ENCODE data around the gene SYMPK.

DNA sequence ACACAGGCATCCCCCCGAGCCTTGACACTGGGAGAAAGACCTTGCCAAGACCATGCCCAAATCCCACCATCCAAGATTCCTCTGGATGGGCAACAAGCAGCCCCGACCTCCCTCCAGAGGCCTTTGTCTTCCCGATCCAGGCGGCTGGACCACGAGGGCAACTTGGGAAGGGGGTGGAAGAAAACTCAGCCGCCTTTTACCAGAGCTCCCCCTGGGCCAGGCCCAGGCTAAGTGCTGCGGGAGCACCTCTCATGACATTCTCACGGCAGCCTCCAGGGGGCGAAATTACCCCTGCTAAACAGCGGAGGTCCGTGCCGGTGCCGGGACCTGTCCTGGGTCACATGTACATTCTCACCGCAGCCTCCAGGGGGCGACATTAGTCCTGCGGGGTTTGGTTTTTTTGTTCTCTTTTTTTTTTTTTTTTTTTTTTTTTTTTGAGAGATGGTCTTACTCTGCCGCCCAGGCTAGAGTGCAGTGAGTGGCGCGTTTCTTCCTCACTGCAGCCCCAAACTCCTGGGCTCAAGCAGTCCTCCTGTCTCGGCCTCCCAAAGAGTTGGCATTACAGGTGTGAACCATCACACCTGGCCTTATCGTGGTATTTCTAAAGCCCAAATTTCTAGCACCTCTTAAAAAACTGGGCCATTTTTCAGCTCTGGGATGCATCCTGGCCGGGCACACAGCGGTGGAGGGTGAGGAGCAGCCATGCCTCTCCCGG lies 45.8 kb downstream of the SYMPK start:
- TF ChIP-seq, protein P1, sequence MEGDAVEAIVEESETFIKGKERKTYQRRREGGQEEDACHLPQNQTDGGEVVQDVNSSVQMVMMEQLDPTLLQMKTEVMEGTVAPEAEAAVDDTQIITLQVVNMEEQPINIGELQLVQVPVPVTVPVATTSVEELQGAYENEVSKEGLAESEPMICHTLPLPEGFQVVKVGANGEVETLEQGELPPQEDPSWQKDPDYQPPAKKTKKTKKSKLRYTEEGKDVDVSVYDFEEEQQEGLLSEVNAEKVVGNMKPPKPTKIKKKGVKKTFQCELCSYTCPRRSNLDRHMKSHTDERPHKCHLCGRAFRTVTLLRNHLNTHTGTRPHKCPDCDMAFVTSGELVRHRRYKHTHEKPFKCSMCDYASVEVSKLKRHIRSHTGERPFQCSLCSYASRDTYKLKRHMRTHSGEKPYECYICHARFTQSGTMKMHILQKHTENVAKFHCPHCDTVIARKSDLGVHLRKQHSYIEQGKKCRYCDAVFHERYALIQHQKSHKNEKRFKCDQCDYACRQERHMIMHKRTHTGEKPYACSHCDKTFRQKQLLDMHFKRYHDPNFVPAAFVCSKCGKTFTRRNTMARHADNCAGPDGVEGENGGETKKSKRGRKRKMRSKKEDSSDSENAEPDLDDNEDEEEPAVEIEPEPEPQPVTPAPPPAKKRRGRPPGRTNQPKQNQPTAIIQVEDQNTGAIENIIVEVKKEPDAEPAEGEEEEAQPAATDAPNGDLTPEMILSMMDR (IDR thresholded peaks at IDR 0.05) = peak; percentile 98
- TF ChIP-seq POLR2AphosphoS5 (IDR thresholded peaks at IDR 0.05; ENCODE audit: low read depth, low read length) (peak; percentile 39; the same call in 1 of the 2 replicates), TCF7L2 (IDR thresholded peaks at IDR 0.05; ENCODE audit: low read depth, low read length) (no peak), SIN3A (IDR thresholded peaks at IDR 0.05; ENCODE audit: borderline replicate concordance, insufficient read depth, low read depth, low read length) (no peak)
- TF ChIP-seq, protein P2, sequence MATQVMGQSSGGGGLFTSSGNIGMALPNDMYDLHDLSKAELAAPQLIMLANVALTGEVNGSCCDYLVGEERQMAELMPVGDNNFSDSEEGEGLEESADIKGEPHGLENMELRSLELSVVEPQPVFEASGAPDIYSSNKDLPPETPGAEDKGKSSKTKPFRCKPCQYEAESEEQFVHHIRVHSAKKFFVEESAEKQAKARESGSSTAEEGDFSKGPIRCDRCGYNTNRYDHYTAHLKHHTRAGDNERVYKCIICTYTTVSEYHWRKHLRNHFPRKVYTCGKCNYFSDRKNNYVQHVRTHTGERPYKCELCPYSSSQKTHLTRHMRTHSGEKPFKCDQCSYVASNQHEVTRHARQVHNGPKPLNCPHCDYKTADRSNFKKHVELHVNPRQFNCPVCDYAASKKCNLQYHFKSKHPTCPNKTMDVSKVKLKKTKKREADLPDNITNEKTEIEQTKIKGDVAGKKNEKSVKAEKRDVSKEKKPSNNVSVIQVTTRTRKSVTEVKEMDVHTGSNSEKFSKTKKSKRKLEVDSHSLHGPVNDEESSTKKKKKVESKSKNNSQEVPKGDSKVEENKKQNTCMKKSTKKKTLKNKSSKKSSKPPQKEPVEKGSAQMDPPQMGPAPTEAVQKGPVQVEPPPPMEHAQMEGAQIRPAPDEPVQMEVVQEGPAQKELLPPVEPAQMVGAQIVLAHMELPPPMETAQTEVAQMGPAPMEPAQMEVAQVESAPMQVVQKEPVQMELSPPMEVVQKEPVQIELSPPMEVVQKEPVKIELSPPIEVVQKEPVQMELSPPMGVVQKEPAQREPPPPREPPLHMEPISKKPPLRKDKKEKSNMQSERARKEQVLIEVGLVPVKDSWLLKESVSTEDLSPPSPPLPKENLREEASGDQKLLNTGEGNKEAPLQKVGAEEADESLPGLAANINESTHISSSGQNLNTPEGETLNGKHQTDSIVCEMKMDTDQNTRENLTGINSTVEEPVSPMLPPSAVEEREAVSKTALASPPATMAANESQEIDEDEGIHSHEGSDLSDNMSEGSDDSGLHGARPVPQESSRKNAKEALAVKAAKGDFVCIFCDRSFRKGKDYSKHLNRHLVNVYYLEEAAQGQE (IDR thresholded peaks at IDR 0.05; ENCODE audit: insufficient read depth in 1 of 2, low read depth in 2 of 2, low read length in 1 of 2) = no peak

All from Panc1 (cell line).